ENCODE measurements around the gene CRYBG2.

CRYBG2 gene

DNA sequence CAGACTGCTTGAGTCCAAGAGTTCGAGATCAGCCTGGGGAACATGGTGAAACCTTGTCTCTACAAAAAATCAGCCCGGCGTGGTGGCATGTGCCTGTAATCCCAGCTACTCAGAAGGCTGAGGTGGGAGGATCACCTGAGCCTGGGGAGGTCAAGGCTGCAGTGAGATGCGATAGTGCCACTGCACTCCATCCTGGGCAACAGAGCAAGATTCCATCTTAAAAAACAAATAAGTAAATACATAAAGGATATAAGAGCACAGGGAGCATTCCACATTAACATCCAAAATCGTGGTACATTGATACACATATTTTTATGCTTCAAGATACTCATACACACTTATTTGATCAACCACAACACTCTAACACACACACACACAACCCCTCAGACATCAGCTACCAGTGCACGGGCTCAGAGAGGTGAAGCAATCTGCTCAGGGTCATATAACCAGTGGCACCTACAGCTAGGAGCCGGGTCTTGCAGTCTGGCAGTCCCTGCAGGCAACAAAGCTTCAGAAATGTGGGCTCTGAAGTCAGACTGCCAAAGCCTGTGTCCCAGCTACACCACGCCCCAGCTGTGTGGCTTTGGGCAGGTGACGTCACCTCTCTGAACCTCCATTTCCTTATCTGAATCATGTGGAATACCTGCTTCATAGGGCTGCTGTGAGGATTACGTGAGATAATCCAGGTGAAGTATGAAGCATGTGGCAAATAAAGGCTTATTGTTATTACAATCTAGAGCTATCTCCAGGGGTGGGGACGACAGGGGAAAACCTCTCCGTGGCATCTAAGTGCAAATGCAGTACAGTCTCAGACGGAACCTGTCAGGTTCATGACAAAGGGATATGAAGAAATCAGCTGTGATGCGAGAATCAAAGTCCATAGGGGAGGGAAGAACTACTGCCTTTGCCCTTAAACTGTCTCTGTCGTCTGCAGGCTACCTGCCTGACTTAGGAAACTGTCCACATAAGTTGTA, 4.8 kb upstream of the CRYBG2 start:
- TF ChIP-seq, protein P1, sequence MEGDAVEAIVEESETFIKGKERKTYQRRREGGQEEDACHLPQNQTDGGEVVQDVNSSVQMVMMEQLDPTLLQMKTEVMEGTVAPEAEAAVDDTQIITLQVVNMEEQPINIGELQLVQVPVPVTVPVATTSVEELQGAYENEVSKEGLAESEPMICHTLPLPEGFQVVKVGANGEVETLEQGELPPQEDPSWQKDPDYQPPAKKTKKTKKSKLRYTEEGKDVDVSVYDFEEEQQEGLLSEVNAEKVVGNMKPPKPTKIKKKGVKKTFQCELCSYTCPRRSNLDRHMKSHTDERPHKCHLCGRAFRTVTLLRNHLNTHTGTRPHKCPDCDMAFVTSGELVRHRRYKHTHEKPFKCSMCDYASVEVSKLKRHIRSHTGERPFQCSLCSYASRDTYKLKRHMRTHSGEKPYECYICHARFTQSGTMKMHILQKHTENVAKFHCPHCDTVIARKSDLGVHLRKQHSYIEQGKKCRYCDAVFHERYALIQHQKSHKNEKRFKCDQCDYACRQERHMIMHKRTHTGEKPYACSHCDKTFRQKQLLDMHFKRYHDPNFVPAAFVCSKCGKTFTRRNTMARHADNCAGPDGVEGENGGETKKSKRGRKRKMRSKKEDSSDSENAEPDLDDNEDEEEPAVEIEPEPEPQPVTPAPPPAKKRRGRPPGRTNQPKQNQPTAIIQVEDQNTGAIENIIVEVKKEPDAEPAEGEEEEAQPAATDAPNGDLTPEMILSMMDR (IDR thresholded peaks at IDR 0.05) = no peak
- H3K36me3 ChIP-seq (ENCODE audit: control insufficient read depth, insufficient read depth, low read length) = no peaks in the 10 kb centered on the region
- H3K79me2 ChIP-seq = no peaks in the 10 kb centered on the region
- H3K27me3 ChIP-seq (ENCODE audit: control insufficient read depth, insufficient read depth, low read length) = peaks cover 10% of the 10 kb centered on the region
- no peak overlapping the region for H3K27ac ChIP-seq
- H3K4me1 ChIP-seq = no peaks in the 10 kb centered on the region
- no peak overlapping the region for H2AFZ ChIP-seq
- no peak overlapping the region for H3K4me3 ChIP-seq (ENCODE audit: low read depth, low read length)
- H3K4me2 ChIP-seq (ENCODE audit: low read length) = no peak overlapping the region
- no peaks in the 10 kb centered on the region for H3K9me3 ChIP-seq (ENCODE audit: control insufficient read depth, low read length)
- H3K9ac ChIP-seq = no peak overlapping the region

DNA sequence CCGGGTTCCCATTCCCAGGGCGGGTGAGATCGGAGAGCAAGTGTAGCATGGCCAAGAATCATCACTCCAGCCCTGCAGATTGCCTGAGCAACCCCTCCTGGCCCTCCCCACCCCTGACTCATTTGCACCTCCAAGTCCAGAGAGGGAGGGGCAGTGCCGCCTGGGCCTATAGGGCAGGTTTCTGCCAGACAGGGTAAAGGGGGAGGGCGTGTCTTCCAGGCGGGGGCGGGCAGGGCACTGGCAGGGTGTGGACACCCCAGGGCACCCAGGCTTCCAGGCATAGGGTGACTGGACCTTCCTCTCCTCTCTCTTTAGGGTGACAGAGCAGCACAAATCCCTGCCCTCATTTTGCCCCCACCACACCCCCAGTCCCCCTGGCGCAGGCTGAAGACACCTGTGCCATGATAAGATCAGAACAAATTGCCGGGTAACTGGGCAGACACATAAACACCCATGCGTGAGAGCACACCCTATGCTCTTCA, 3.2 kb upstream of the CRYBG2 start:
- no peaks in the 10 kb centered on the region for H3K79me2 ChIP-seq
- H3K4me3 ChIP-seq (ENCODE audit: low read depth, low read length) = no peak overlapping the region
- H3K27me3 ChIP-seq (ENCODE audit: control insufficient read depth, insufficient read depth, low read length) = peaks cover 10% of the 10 kb centered on the region
- no peaks in the 10 kb centered on the region for H3K36me3 ChIP-seq (ENCODE audit: control insufficient read depth, insufficient read depth, low read length)
- no peak overlapping the region for H3K27ac ChIP-seq
- H3K9ac ChIP-seq = no peak overlapping the region
- H2AFZ ChIP-seq = no peak overlapping the region
- TF ChIP-seq, protein P1 (IDR thresholded peaks at IDR 0.05) = no peak
- no peaks in the 10 kb centered on the region for H3K4me1 ChIP-seq
- H3K4me2 ChIP-seq (ENCODE audit: low read length) = no peak overlapping the region
- H3K9me3 ChIP-seq (ENCODE audit: control insufficient read depth, low read length) = no peaks in the 10 kb centered on the region

DNA sequence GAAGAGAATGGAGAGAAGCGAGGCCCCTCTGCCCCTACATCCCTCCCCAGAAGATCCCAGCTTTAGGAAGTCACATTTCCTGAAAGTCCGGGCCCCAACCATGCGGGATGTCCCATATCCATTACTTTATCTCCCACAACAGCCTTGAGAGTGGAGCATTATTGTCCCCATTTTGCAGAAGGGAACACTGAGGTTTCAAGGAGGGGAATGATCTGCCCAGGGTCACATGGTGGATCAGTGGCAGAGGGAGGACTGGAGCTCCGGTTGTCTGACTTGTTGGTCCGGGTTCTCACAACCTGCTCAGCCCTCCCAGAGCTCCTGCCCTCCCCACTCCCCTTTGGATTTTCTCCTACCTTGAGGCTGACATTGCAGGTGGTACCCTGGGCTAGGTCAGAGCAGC, 2.2 kb upstream of the CRYBG2 start:
- TF ChIP-seq, protein P1 (IDR thresholded peaks at IDR 0.05) = no peak
- Histone ChIP-seq H3K4me1 (no peaks in the 10 kb centered on the region), H3K27ac (no peak overlapping the region), H2AFZ (no peak overlapping the region), H3K79me2 (no peaks in the 10 kb centered on the region), H3K9me3 (ENCODE audit: control insufficient read depth, low read length) (no peaks in the 10 kb centered on the region), H3K36me3 (ENCODE audit: control insufficient read depth, insufficient read depth, low read length) (no peaks in the 10 kb centered on the region), H3K4me3 (ENCODE audit: low read depth, low read length) (no peak overlapping the region), H3K27me3 (ENCODE audit: control insufficient read depth, insufficient read depth, low read length) (peaks cover 8% of the 10 kb centered on the region), H3K9ac (no peak overlapping the region), H3K4me2 (ENCODE audit: low read length) (no peak overlapping the region)

DNA sequence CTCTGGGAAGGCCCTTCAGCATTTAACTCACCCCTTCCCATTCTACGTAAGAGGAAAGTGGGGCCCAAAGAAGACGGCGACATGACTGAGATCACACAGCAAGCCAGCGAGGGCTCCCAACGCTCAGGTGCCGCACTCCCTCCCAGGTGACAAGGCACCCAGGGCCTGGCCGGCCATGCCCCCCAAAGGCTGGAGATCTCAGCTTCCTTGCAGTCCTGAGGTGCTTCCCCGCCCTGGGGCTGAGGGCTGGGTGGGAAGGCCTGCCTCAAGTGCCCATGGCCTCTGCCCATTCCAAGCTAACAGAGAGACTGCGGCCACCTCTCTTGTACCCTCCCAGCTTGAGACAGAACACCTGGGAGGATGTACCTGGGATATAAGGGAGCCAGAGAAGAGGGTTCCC, 1.0 kb upstream of the CRYBG2 start:
- Histone ChIP-seq H3K79me2 (no peaks in the 10 kb centered on the region), H3K36me3 (ENCODE audit: control insufficient read depth, insufficient read depth, low read length) (no peaks in the 10 kb centered on the region), H3K4me3 (ENCODE audit: low read depth, low read length) (no peak overlapping the region), H2AFZ (no peak overlapping the region), H3K9ac (no peak overlapping the region), H3K27ac (no peak overlapping the region), H3K9me3 (ENCODE audit: control insufficient read depth, low read length) (no peaks in the 10 kb centered on the region), H3K27me3 (ENCODE audit: control insufficient read depth, insufficient read depth, low read length) (no peaks in the 10 kb centered on the region), H3K4me2 (ENCODE audit: low read length) (no peak overlapping the region), H3K4me1 (no peaks in the 10 kb centered on the region)
- TF ChIP-seq, protein P1 (IDR thresholded peaks at IDR 0.05) = no peak

All from parathyroid adenoma (tissue), 2 donors.